SU-DHL-6 (cell line): ENCODE results near the gene ARHGAP4.

Experiments
- H2AFZ ChIP-seq: fragments of 200-600 bp; sonication (generic); 2 replicates; pipeline ENCODE4 v1.6.1; 2014; ENCODE audit warnings: low read depth, mild to moderate bottlenecking, moderate library complexity, mixed read lengths, antibody characterized with exemption, low read length; ENCODE audit not compliant: severe bottlenecking
- H3F3A ChIP-seq: fragments of 200-600 bp; shearing (Covaris generic); 2 replicates; pipeline ENCODE4 v1.6.0; 2016; ENCODE audit warnings: antibody characterized with exemption, mild to moderate bottlenecking; ENCODE audit not compliant: insufficient read depth
- H3K27ac ChIP-seq: fragments of 200-600 bp; sonication (generic); 2 replicates; pipeline ENCODE4 v1.5.1; 2016; ENCODE audit warnings: low read depth, mild to moderate bottlenecking, low read length, moderate library complexity, mixed read lengths
- H3K27me3 ChIP-seq: fragments of 200-600 bp; sonication (generic), shearing (Covaris generic); 2 replicates; pipeline ENCODE4 v1.6.0; 2014; ENCODE audit warnings: mild to moderate bottlenecking, low read length
- H3K36me3 ChIP-seq: fragments of 200-600 bp; sonication (generic); 2 replicates; pipeline ENCODE4 v1.6.1; 2014; ENCODE audit warnings: mild to moderate bottlenecking, low read length, mixed read lengths
- H3K4me2 ChIP-seq: fragments of 300-600, 200-600 bp; shearing (Covaris generic), sonication (generic); 2 replicates; pipeline ENCODE4 v1.6.0; 2014; ENCODE audit warnings: low read length, low read depth, mild to moderate bottlenecking; ENCODE audit not compliant: poor library complexity, severe bottlenecking
- H3K4me3 ChIP-seq: fragments of 200-600 bp; sonication (generic); 2 replicates; pipeline ENCODE4 v1.5.1; 2014; ENCODE audit warnings: antibody characterized with exemption, low read length, mild to moderate bottlenecking, mixed read lengths; ENCODE audit not compliant: insufficient read depth, poor library complexity, severe bottlenecking
- H3K79me2 ChIP-seq: fragments of 200-600 bp; sonication (generic); 2 replicates; pipeline ENCODE4 v1.6.1; 2014; ENCODE audit warnings: mild to moderate bottlenecking, low read length, moderate library complexity; ENCODE audit not compliant: insufficient read depth
- H3K9ac ChIP-seq: fragments of 200-600 bp; sonication (generic); 2 replicates; pipeline ENCODE4 v1.7.0; 2014; ENCODE audit warnings: mild to moderate bottlenecking, low read length
- H3K9me2 ChIP-seq: fragments of 200-600 bp; sonication (generic); replicated peaks from 2 replicates; pipeline ENCODE4 v1.6.1; 2014; ENCODE audit warnings: low read length; ENCODE audit not compliant: insufficient read depth
- H3K9me3 ChIP-seq: fragments of 200-600 bp; sonication (generic); 2 replicates; pipeline ENCODE4 v1.6.1; 2014; ENCODE audit warnings: low read length, mixed read lengths; ENCODE audit not compliant: insufficient read depth
- H4K20me1 ChIP-seq: fragments of 200-600 bp; sonication (generic); 2 replicates; pipeline ENCODE4 v1.6.1; 2014; ENCODE audit warnings: low read depth, mild to moderate bottlenecking, antibody characterized with exemption, low read length, moderate library complexity, mixed read lengths
- EZH2phosphoT487 ChIP-seq: fragments of 200-600 bp; sonication (generic), shearing (Covaris generic); conservative IDR thresholded peaks from 2 replicates; pipeline ENCODE4 v1.6.1; 2018; ENCODE audit warnings: mild to moderate bottlenecking, antibody characterized with exemption, low read length, moderate library complexity, mixed read lengths
- TF ChIP-seq, protein P1 (sequence below): fragments of 200-600 bp; sonication (generic); IDR thresholded peaks from one replicate; pipeline ENCODE4 v1.5.1; 2017; ENCODE audit warnings: antibody characterized with exemption, mild to moderate bottlenecking, low read length, moderate library complexity; ENCODE audit not compliant: insufficient read depth, poor library complexity, severe bottlenecking

The ARHGAP4 gene

GRCh38 chrX:153882557-153882956 lies 43.5 kb downstream of the ARHGAP4 start:
- H3K9ac ChIP-seq, result no peak overlapping the region
- H3K79me2 ChIP-seq, result no peaks in the 10 kb centered on the region
- H3F3A ChIP-seq, result no peaks in the 10 kb centered on the region
- no peak overlapping the region for H2AFZ ChIP-seq
- no peak overlapping the region for H3K27ac ChIP-seq
- H3K9me3 ChIP-seq, result no peaks in the 10 kb centered on the region
- H3K27me3 ChIP-seq, result no peaks in the 10 kb centered on the region
- no peaks in the 10 kb centered on the region for H3K9me2 ChIP-seq
- TF ChIP-seq, protein P1, sequence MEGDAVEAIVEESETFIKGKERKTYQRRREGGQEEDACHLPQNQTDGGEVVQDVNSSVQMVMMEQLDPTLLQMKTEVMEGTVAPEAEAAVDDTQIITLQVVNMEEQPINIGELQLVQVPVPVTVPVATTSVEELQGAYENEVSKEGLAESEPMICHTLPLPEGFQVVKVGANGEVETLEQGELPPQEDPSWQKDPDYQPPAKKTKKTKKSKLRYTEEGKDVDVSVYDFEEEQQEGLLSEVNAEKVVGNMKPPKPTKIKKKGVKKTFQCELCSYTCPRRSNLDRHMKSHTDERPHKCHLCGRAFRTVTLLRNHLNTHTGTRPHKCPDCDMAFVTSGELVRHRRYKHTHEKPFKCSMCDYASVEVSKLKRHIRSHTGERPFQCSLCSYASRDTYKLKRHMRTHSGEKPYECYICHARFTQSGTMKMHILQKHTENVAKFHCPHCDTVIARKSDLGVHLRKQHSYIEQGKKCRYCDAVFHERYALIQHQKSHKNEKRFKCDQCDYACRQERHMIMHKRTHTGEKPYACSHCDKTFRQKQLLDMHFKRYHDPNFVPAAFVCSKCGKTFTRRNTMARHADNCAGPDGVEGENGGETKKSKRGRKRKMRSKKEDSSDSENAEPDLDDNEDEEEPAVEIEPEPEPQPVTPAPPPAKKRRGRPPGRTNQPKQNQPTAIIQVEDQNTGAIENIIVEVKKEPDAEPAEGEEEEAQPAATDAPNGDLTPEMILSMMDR, result no peak
- TF ChIP-seq EZH2phosphoT487, result no peak
- H3K4me3 ChIP-seq, result no peak overlapping the region
- H3K36me3 ChIP-seq, result no peaks in the 10 kb centered on the region
- no peak overlapping the region for H3K4me2 ChIP-seq
- no peaks in the 10 kb centered on the region for H4K20me1 ChIP-seq

DNA sequence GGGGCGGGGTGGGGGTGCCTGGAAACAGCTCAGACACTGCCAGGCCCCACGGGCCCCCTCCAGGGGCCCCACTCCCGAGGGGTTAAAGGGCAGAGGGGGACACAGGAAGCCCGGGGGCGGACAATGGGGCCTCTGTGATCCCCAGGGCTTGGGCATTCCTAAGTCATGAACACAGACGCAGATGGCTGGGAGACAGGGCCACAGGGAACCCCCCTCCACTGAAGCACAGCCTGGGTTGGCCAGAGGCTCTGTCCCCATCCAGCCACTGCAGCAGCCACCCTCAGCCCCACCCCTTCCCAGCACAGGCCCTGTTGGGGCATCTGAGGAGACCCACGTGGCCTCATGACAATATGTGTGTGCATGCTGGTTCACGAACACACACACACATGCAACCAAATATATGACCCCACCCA lies 44.0 kb downstream of the ARHGAP4 start:
- no peak for TF ChIP-seq EZH2phosphoT487
- TF ChIP-seq, protein P1, result no peak
- H3K9ac ChIP-seq, result no peak overlapping the region
- no peak overlapping the region for H2AFZ ChIP-seq
- no peak overlapping the region for H3K4me2 ChIP-seq
- H3K27ac ChIP-seq, result no peak overlapping the region
- H3K9me3 ChIP-seq, result no peaks in the 10 kb centered on the region
- H3F3A ChIP-seq, result no peaks in the 10 kb centered on the region
- H3K27me3 ChIP-seq, result no peaks in the 10 kb centered on the region
- H3K36me3 ChIP-seq, result no peaks in the 10 kb centered on the region
- no peaks in the 10 kb centered on the region for H3K9me2 ChIP-seq
- H4K20me1 ChIP-seq, result no peaks in the 10 kb centered on the region
- no peaks in the 10 kb centered on the region for H3K79me2 ChIP-seq
- no peak overlapping the region for H3K4me3 ChIP-seq

DNA sequence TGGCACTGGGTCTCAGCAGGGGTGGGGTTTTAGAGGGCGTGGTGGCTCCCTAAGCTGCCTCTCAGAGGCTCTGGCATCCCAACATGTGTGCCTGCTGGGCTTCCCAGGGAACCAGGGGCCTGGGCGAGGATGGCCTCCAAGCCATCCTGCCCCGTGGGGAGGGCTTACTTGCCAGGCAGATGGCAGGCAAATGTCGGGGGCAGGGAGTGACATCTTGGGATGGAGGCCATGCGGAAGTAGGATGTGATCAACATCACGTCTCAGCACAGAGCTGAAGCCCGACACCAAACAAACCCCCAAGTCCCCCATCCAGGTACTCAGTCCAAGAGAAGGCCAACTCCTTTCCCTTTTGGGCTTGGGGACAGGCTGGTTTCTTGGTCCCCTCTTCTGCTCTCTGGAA lies 44.8 kb downstream of the ARHGAP4 start:
- TF ChIP-seq, protein P1, result no peak
- no peak for TF ChIP-seq EZH2phosphoT487
- Histone ChIP-seq H3K27me3 (no peaks in the 10 kb centered on the region), H3K9me3 (no peaks in the 10 kb centered on the region), H3K4me3 (no peak overlapping the region), H4K20me1 (no peaks in the 10 kb centered on the region), H3K36me3 (no peaks in the 10 kb centered on the region), H3K9me2 (no peaks in the 10 kb centered on the region), H2AFZ (no peak overlapping the region), H3F3A (no peaks in the 10 kb centered on the region), H3K4me2 (no peak overlapping the region), H3K79me2 (no peaks in the 10 kb centered on the region), H3K27ac (no peak overlapping the region), H3K9ac (no peak overlapping the region)

DNA sequence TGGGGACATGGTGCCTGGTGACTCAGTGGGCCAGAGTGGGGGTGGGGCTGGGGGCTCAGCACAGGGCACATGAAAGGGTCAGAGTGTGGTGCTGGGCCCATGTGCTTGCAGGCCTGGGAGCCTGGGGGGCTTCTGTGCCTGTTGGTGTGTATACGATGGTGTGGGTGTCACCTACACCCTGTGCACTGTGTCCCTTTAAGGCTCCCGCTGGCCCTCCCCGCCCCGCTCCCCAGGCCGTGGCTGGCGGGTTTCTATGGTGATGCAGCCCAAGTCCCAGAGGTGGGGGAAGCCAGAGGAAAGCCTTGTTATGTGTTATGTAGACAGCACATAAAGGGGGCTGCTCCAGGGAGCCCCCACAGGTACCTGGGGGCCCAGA lies 45.6 kb downstream of the ARHGAP4 start:
- H3K4me2 ChIP-seq, result no peak overlapping the region
- no peak overlapping the region for H3K4me3 ChIP-seq
- H3K79me2 ChIP-seq, result no peaks in the 10 kb centered on the region
- TF ChIP-seq, protein P1, result no peak
- no peak for TF ChIP-seq EZH2phosphoT487
- H3K27ac ChIP-seq, result no peak overlapping the region
- H4K20me1 ChIP-seq, result no peaks in the 10 kb centered on the region
- no peak overlapping the region for H3K9ac ChIP-seq
- no peaks in the 10 kb centered on the region for H3K27me3 ChIP-seq
- H3F3A ChIP-seq, result no peaks in the 10 kb centered on the region
- no peaks in the 10 kb centered on the region for H3K36me3 ChIP-seq
- no peaks in the 10 kb centered on the region for H3K9me2 ChIP-seq
- H3K9me3 ChIP-seq, result no peaks in the 10 kb centered on the region
- H2AFZ ChIP-seq, result no peak overlapping the region
